GM12873 (cell line): ENCODE results near the gene PCMTD2.

Experiments
- TF ChIP-seq, protein P1 (sequence below): IDR thresholded peaks from 2 replicates; pipeline ENCODE4 v1.5.1; 2012; ENCODE audit warnings: low read depth, mild to moderate bottlenecking, moderate library complexity, low read length, control low read depth; ENCODE audit not compliant: insufficient read depth; ENCODE audit errors: missing control alignments

The PCMTD2 gene

DNA sequence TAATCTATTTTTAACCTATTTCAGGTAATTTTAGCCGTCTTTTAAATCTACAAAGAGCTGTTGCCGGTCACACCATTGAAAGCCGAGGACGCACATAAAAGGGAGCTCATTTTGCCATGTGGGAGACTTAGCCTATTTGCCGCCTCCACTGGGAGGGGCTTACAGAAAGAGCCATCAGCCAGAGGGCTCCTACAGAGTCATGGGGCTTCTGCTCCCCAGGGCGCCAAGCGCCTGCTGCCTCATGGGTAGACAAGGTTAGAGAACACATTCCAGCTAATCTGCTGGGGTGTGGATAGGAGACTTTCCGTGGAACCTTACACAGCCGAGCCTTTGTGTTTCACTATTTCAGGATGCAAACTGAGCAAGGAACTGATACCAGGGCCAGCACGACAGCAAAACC is 12.6 kb downstream of the PCMTD2 start:
- TF ChIP-seq, protein P1, sequence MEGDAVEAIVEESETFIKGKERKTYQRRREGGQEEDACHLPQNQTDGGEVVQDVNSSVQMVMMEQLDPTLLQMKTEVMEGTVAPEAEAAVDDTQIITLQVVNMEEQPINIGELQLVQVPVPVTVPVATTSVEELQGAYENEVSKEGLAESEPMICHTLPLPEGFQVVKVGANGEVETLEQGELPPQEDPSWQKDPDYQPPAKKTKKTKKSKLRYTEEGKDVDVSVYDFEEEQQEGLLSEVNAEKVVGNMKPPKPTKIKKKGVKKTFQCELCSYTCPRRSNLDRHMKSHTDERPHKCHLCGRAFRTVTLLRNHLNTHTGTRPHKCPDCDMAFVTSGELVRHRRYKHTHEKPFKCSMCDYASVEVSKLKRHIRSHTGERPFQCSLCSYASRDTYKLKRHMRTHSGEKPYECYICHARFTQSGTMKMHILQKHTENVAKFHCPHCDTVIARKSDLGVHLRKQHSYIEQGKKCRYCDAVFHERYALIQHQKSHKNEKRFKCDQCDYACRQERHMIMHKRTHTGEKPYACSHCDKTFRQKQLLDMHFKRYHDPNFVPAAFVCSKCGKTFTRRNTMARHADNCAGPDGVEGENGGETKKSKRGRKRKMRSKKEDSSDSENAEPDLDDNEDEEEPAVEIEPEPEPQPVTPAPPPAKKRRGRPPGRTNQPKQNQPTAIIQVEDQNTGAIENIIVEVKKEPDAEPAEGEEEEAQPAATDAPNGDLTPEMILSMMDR: no peak

DNA sequence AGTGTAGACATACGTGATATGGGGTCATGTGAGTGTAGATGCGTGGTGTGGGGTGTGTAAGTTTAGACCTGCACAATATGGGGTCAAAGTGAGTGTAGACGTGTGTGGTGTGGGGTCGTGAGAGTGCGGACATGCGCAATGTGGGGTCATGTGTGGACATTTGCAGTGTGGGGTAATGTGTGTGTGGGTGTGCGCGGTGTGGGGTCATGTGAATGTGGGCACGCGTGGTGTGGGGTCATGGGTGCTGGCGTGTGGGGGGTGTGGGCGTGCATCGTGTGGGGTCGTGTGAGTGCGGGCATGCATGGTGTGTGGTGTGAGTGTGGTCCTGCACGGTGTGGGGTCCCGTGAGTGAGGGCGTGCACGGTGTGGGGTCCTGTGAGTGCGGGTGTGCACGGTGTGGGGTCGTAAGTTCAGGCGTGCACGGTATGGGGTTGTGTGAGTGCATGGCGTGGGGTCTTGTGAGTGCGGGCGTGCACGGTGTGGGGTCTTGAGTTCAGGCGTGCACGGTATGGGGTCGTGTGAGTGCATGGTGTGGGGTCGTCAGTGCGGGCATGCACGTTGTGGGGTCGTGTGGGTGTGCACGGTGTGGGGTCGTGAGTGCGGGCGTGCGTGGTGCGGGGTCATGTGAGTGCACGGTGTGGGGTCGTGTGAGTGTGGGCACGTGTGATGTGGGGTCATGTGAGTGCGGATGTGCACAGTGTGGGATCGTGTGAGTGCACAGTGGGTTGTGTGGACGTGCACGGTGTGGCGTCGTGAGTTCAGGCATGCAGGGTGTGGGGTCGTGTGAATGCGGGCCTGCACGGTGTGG is 14.3 kb downstream of the PCMTD2 start:
- TF ChIP-seq, protein P1: no peak

DNA sequence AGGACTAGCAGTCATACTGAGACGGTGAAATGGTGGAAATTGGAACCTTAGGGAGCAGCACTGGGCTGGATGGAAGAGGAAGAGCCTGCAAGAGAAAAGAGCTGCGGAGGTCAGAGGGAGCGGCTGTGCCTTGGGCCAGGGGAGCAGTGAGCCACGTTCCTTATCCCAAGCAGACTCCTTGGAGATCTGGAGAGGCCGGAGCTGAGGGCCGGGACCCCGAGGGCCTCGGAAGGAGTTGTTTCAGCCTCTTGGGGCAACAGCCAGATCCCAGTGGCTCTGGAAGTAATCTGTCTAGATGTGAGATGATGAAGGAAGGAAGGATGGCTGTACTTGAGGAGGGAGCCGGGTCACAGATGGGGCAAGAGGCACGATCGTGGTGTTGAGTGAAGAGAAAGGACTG is 16.1 kb downstream of the PCMTD2 start:
- TF ChIP-seq, protein P1: no peak

DNA sequence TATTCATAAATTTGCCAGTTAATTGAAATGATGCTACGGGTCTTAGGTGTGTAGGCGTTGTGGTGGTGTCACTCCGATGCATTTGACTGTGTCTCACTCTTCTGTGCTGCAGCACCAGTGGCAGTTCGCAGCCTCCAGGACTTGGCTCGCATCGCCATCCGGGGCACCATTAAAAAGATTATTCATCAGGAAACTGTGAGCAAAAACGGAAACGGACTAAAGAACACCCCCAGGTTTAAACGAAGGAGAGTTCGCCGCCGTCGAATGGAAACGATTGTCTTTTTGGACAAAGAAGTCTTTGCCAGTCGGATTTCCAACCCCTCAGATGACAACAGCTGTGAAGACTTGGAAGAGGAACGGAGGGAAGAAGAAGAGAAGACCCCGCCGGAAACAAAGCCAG is 17.6 kb downstream of the PCMTD2 start:
- TF ChIP-seq, protein P1: no peak

DNA sequence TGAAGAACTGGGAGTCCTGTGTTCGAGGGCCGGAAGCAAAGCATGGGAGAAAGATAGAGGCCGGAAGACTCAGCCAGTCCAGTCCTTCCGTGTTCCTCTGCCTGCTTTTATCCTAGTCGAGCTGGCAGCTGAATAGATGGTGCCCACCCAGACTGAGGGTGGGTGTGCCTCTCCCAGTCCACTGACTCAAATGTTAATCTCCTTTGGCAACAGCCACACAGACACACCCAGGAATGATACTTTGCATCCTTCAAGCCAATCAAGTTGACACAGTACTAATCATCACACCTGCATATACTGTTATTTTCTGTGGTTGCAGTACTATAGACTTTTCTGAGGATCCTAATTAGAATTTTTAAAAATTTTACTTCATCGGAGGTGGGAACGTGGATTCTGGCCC is 21.3 kb downstream of the PCMTD2 start:
- TF ChIP-seq, protein P1: no peak

DNA sequence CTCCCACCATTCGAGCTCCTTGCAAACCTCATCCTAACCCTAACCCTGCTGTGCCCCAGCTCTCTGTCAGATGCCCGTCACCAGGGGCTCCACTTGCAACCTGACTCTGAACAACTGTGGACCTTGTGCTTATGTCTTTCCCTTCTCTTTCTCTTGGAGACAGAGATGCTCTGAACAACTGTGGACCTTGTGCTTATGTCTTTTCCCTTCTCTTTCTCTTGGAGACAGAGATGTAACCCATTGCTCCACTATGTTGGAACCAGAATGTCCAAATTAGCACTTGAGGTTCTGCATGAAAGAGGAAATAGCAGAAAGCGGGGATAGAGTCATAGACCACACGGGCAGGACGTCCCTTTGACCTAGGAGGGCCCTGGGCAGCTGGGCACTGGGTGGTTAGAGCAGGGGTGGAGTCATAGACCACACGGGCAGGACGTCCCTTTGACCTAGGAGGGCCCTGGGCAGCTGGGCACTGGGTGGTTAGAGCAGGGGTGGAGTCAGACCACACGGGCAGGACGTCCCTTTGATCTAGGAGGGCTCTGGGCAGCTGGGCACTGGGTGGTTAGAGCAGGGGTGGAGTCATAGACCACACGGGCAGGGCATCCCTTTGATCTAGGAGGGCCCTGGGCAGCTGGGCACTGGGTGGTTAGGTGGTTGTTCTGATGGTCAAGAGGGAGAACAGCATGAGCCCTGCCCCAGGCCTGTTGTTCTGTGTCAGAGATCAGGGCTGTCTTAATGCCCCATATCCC is 22.2 kb downstream of the PCMTD2 start:
- TF ChIP-seq, protein P1: no peak

DNA sequence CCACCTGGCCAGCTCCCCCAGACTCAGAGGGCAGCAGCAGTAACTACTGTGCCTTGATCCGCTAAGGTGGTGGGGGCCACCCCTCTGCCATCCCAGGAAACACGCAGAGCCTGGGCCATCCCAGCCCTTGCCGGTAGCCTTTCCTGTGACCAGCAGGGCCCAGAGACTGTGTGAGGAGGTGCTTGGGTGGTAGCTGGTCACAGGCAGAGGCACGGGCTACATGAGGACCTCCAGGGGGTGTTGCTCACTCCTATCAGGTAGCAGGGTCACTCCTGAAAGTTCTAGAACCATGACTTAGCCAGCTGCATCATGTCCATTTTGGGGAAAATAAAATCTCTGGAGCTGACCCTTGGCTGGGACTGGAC is 22.8 kb downstream of the PCMTD2 start:
- TF ChIP-seq, protein P1: no peak
